Superior temporal gyrus (tissue), 1 donor: ENCODE data around the gene PDE6H.

Experiments
- DNase-seq: peaks from one replicate; pipeline ENCODE4 v3.0.0-alpha.2; 2016; ENCODE audit errors: extremely low spot score

Gene PDE6H

GRCh38 chr12:14974633-14975032, 1.8 kb downstream of the PDE6H start:
- DNase-seq = no peak

GRCh38 chr12:14975457-14975856, 2.6 kb downstream of the PDE6H start:
- no peak for DNase-seq

GRCh38 chr12:14976658-14977057, 3.8 kb downstream of the PDE6H start:
- no peak for DNase-seq

GRCh38 chr12:14979468-14979867, 6.6 kb downstream of the PDE6H start:
- DNase-seq = no peak

- DNase-seq = no peak
Measured at GRCh38 chr12:14981049-14981448, 8.2 kb downstream of the PDE6H start.

GRCh38 chr12:14982562-14982961, 9.7 kb downstream of the PDE6H start:
- DNase-seq = no peak

GRCh38 chr12:14982991-14983390, 10.1 kb downstream of the PDE6H start:
- DNase-seq = no peak

GRCh38 chr12:14984036-14984435, 11.2 kb downstream of the PDE6H start:
- DNase-seq = no peak

- no peak for DNase-seq
Measured at GRCh38 chr12:14984766-14985285, 12.0 kb downstream of the PDE6H start.

- no peak for DNase-seq
Measured at GRCh38 chr12:14986449-14986848, 13.6 kb downstream of the PDE6H start.

- no peak for DNase-seq
Measured at GRCh38 chr12:14988035-14988434, 15.2 kb downstream of the PDE6H start.

- no peak for DNase-seq
Measured at GRCh38 chr12:14989790-14990189, 16.9 kb downstream of the PDE6H start.

- DNase-seq = no peak
Measured at GRCh38 chr12:14991069-14991468, 18.2 kb downstream of the PDE6H start.

- no peak for DNase-seq
Measured at GRCh38 chr12:14992673-14993072, 19.8 kb downstream of the PDE6H start.

- DNase-seq = no peak
Measured at GRCh38 chr12:14993117-14993516, 20.3 kb downstream of the PDE6H start.

GRCh38 chr12:14993537-14994266, 20.9 kb downstream of the PDE6H start:
- no peak for DNase-seq

GRCh38 chr12:14994610-14995009, 21.8 kb downstream of the PDE6H start:
- DNase-seq = no peak

- DNase-seq = peak; percentile 87
Measured at GRCh38 chr12:14995583-14996425, 23.0 kb downstream of the PDE6H start.

GRCh38 chr12:14997998-14998397, 25.2 kb downstream of the PDE6H start:
- no peak for DNase-seq

- DNase-seq = no peak
Measured at GRCh38 chr12:14999021-14999694, 26.3 kb downstream of the PDE6H start.

- no peak for DNase-seq
Measured at GRCh38 chr12:14999695-15000365, 27.0 kb downstream of the PDE6H start.

GRCh38 chr12:15000575-15000974, 27.7 kb downstream of the PDE6H start:
- no peak for DNase-seq
